ENCODE measurements around the gene TMEM88.

- no peak for TF ChIP-seq EZH2phosphoT487 (IDR thresholded peaks at IDR 0.05; ENCODE audit: insufficient read depth, low read depth)
- no peak for TF ChIP-seq EZH2 (IDR thresholded peaks at IDR 0.05; ENCODE audit: insufficient read depth, poor library complexity, severe bottlenecking)
Measured at GRCh38 chr17:7807206-7807605, 47.7 kb upstream of the TMEM88 start.
